Natural killer cell treated with Interleukin-12 subunit alpha and Interleukin-12 subunit beta and Interleukin-15 and Interleukin-18, amount 100 ng/mL, for 72 hours (primary cell): ENCODE measurements around the gene SOHLH1. TPM values are rescaled to one million over a fixed set of nuclear protein-coding genes. Genes with fewer than 3 reads are reported as not detected.
A peak's percentile ranks its signal among the peaks of the same experiment; 100 is the strongest.

ENCODE experiments used
- ATAC-seq, 2 donors: fragments of 150-1000 bp; cut with Tn5 transposase in 1 of 2; sonication (Bioruptor Pico), chemical (Tn5 transposase) in 1 of 2; 2 replicates each; pipeline ENCODE4 v1.10.0; 2021
- DNase-seq: peaks from one replicate; pipeline ENCODE4 v3.0.0; 2022; ENCODE audit warnings: low spot score
- H3K27ac Mint-ChIP-seq, 2 donors: 1 replicate in 1 of 2; 2 replicates in 1 of 2; pipeline ENCODE4 v1.8.0; 2022; ENCODE audit warnings: mixed read lengths in 2 of 2, mild to moderate bottlenecking in 1 of 2, moderate library complexity in 1 of 2
- H3K27me3 Mint-ChIP-seq, 2 donors: 1 replicate in 1 of 2; 2 replicates in 1 of 2; pipeline ENCODE4 v1.8.0; 2022; ENCODE audit warnings: mixed read lengths in 2 of 2
- H3K36me3 Mint-ChIP-seq: one replicate; pipeline ENCODE4 v1.8.0; 2022; ENCODE audit warnings: mixed read lengths
- H3K4me1 Mint-ChIP-seq, 2 donors: 1 replicate in 1 of 2; 2 replicates in 1 of 2; pipeline ENCODE4 v1.8.0; 2022; ENCODE audit warnings: low read depth in 2 of 2, mixed read lengths in 2 of 2, mild to moderate bottlenecking in 1 of 2
- H3K4me3 Mint-ChIP-seq: one replicate; pipeline ENCODE4 v1.8.0; 2022; ENCODE audit warnings: mixed read lengths
- H3K9me3 Mint-ChIP-seq: 2 replicates; pipeline ENCODE4 v1.8.0; 2022; ENCODE audit warnings: mixed read lengths
- total RNA-seq, 2 donors: library from RNA; stranded (reverse); gene quantifications; one replicate each; pipeline ENCODE4 v1.2.3, GENCODE V29; 2022

Gene SOHLH1
- total RNA-seq, 2 donors from 2014 or later = not detected

DNA sequence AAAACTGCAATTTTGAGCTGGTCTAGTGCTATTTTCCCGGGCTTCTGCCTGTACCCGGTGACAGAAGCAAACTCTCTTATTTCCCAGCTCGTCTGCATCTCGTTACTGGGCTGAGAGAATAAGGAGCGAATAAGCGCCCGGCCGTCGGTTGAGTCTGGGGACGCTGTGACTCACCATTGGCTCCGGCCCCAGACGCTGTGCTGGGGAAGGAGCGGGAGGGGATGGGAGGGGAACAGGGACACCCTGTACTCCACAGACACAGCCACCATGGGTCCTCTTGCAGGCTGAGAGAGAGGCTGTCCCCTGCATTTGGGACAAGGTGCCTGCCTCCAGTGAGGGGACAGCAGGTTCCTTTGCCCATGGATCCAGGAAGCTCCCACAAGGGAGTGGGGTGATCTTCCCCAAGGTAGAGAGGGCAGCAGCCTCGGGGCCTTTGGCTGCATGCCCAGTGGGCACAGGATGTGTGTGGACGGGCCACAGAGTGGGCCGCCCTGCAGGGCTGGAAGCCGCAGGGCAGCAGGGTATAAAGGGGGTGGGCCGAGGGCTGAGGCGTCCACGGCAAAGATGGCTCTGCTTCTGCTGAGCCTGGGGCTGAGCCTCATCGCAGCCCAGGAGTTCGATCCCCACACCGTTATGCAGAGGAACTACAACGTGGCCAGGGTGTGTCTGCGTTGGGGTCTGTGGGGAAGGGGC lies 36.4 kb downstream of the SOHLH1 start, which contains the start of gene LCN9:
Gene LCN9, plus strand, starts transcription at position 552 of the 693 bp plus-strand sequence. Its CDS starts 13 bp downstream, at position 565.
- ATAC-seq (no peak), DNase-seq (no peak)
- H3K4me1 Mint-ChIP-seq = no peaks in the 10 kb centered on the region
- H3K4me3 Mint-ChIP-seq = no peak within 1 kb of the TSS
- no peak within 1 kb of the TSS for H3K27ac Mint-ChIP-seq
- no peaks in the 10 kb centered on the region for H3K9me3 Mint-ChIP-seq
- H3K27me3 Mint-ChIP-seq = peaks cover 0 to 2% of the 10 kb centered on the region in 2 donors
- H3K36me3 Mint-ChIP-seq = no peaks in the 10 kb centered on the region

DNA sequence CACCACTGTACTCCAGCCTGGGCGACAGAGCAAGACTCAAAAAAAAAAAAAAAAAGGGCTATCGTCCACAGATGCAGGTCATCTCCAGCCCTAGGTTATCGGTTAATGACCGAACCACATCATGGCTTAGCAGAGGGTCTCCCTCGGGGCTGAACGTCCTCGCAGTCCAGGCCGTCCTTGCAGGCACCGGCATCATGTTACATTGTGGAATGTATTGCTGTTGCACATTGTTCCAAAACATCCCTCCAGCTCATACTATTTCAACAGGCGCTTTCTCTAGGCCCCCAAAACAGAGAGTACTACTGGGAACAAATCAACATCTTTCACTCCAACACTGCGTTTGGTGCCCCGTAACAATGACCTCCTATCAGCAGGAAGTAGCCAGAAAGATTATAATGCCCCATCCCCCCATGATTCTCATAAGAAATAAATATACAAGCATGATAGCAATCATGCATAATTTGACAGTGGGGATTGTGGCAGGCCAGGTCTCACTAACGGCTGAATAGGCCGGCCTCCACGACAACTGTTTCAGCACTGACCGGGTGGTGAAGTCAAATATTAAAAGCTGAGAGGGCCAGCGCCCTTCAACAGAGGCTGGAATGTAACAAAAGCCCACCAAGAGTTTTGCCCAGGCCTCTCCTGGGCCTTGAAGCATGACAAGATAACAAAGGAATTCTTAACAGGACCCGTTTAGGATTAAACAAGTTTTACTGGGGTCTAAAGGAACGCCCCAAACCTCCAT lies 37.3 kb downstream of the SOHLH1 start:
- DNase-seq (no peak), ATAC-seq (no peak)
- H3K36me3 Mint-ChIP-seq = no peaks in the 10 kb centered on the region
- H3K4me1 Mint-ChIP-seq = no peaks in the 10 kb centered on the region
- no peak overlapping the region for H3K27ac Mint-ChIP-seq
- no peak overlapping the region for H3K4me3 Mint-ChIP-seq
- H3K27me3 Mint-ChIP-seq = peaks cover 0 to 2% of the 10 kb centered on the region in 2 donors
- H3K9me3 Mint-ChIP-seq = no peaks in the 10 kb centered on the region

DNA sequence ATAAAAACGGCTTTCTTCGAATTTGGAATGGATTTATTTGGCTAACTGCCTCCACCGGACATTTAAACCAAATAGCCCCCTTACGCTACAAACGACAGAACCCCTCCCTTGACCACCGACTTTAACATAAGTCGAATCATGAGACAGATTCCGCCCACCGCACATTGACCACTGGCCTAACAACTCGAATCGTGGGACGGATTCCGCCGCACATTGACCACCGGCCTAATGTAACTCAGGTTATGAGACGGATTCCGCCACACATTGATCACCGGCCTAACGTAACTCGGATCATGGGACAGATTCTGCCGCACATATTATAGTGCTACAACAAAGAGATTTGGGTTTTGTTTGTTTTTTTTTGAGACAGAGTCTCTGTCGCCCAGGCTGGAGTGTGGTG lies 38.9 kb downstream of the SOHLH1 start:
- DNase-seq = no peak
- Mint-ChIP-seq H3K4me3 (no peak overlapping the region), H3K36me3 (no peaks in the 10 kb centered on the region), H3K9me3 (no peaks in the 10 kb centered on the region), H3K4me1 (no peaks in the 10 kb centered on the region), H3K27ac (no peak overlapping the region), H3K27me3 (peaks cover 0 to 2% of the 10 kb centered on the region in 2 donors)
- no peak for ATAC-seq

DNA sequence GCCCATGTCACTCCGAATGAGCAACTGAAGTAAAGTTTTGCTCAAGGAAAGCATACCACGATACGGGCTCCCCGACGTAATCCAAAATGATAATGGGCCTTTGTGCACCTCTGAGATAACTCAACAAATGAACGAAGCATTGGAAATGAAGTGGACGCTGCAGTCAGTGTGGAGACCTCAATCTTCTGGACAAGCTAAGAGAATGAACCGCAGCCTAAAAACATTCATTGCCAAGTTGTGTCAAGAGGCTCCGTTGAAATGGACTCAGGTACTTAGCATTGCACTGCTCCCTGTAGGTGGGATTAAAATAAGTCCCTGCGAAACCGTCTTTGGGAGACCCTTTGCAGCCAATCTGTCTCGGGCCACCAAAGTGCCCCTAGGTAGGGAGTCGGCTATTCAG lies 40.0 kb downstream of the SOHLH1 start:
- Mint-ChIP-seq H3K27ac (no peak overlapping the region), H3K9me3 (no peaks in the 10 kb centered on the region), H3K4me3 (no peak overlapping the region), H3K36me3 (no peaks in the 10 kb centered on the region), H3K27me3 (peaks cover 0 to 5% of the 10 kb centered on the region in 2 donors), H3K4me1 (no peaks in the 10 kb centered on the region)
- no peak for ATAC-seq
- DNase-seq = no peak

DNA sequence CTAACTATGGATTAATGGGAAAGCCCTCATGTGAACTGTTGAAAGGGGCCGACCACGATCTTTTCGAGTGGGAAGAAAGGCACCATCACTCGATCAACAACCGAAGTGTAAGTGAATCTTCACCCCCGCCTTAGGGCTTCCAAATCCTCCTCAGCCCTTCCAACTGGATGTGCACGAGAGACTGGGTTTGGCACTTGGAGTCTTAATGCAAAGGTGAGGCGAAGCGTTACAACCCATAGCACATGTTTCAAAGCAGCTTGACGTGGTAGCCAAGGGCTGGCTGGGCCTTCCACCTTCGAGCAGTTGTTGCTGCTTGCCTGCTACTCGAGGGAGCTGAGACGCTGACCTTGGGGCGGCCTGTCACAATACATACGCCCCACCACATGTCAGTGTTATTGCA lies 41.9 kb downstream of the SOHLH1 start:
- ATAC-seq (no peak), DNase-seq (no peak)
- no peaks in the 10 kb centered on the region for H3K4me1 Mint-ChIP-seq
- H3K9me3 Mint-ChIP-seq = no peaks in the 10 kb centered on the region
- no peaks in the 10 kb centered on the region for H3K36me3 Mint-ChIP-seq
- peaks cover 0 to 5% of the 10 kb centered on the region in 2 donors for H3K27me3 Mint-ChIP-seq
- no peak overlapping the region for H3K4me3 Mint-ChIP-seq
- no peak overlapping the region for H3K27ac Mint-ChIP-seq

DNA sequence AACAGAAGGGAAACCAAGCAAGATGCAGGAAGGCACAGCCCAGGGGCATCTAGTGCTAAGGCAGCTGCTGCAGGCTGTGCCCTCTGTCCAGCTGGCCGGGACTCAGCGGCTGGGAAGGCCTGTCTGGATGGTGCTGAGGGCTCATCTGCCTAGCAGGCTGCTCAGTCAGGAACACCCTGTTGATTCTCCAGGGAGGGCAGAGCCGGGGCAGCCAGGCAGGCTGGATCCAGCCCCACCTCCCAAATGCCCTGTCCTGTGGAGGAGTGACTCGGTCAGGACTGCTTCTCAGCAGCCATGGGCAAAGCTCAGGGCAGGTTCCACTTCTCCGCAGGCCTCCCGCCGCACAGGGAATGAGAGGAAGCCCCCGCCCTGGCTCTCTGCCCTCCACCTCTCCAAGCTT lies 44.0 kb downstream of the SOHLH1 start:
- peaks cover 3% of the 10 kb centered on the region for H3K9me3 Mint-ChIP-seq
- ATAC-seq (peak; percentile 32 to 36), DNase-seq (no peak)
- H3K27me3 Mint-ChIP-seq = peaks cover 5 to 12% of the 10 kb centered on the region in 2 donors
- H3K4me3 Mint-ChIP-seq = no peak overlapping the region
- H3K36me3 Mint-ChIP-seq = peaks cover 2% of the 10 kb centered on the region
- H3K4me1 Mint-ChIP-seq = no peaks in the 10 kb centered on the region
- H3K27ac Mint-ChIP-seq = no peak overlapping the region

DNA sequence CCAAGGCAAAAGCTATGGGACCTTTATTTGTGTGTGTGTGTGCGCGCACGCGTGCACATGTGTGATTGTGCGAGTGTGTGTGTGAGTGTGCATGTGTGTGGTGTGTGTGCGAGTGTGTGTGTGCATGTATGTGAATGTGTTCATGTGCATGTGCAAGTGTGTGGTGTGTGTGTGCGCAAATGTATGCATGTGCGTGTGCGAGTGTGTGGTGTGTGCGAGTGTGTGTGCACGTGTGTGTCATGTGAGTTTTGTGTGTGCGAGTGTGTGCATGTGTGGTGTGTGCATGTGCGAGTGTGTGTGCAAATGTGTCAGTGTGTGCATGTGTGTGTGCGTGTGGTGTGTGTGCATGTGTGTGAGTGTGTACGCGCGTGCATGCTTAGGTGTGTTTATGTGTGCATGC lies 48.9 kb downstream of the SOHLH1 start:
- H3K4me1 Mint-ChIP-seq = no peaks in the 10 kb centered on the region
- H3K27ac Mint-ChIP-seq = no peak overlapping the region
- H3K27me3 Mint-ChIP-seq = peaks cover 11 to 20% of the 10 kb centered on the region in 2 donors
- H3K9me3 Mint-ChIP-seq = peaks cover 17% of the 10 kb centered on the region
- H3K36me3 Mint-ChIP-seq = peaks cover 22% of the 10 kb centered on the region
- DNase-seq (no peak), ATAC-seq (no peak)
- H3K4me3 Mint-ChIP-seq = no peak overlapping the region

DNA sequence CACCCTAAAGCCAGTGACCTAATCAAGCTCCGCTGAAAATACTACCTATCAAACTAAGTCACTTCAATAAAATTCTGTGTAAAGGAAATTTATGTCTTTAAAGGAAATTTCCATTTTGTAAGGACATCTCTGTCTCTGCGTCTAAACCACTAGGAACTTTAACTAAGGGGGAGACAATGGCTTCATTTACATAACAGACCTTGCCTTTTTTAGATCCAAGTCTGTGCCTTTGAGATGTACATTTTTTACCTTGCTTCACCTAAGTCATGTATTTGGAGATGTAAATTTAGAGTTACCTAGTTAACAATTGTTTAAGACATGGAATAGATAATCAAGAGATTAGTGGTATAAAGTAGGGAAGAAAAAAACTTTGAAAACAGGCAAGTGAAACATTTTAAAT lies 49.8 kb downstream of the SOHLH1 start:
- Mint-ChIP-seq H3K4me3 (no peak overlapping the region), H3K27me3 (peaks cover 9 to 20% of the 10 kb centered on the region in 2 donors), H3K36me3 (peaks cover 31% of the 10 kb centered on the region), H3K4me1 (no peaks in the 10 kb centered on the region), H3K27ac (no peak overlapping the region), H3K9me3 (peaks cover 26% of the 10 kb centered on the region)
- ATAC-seq (no peak), DNase-seq (no peak)

DNA sequence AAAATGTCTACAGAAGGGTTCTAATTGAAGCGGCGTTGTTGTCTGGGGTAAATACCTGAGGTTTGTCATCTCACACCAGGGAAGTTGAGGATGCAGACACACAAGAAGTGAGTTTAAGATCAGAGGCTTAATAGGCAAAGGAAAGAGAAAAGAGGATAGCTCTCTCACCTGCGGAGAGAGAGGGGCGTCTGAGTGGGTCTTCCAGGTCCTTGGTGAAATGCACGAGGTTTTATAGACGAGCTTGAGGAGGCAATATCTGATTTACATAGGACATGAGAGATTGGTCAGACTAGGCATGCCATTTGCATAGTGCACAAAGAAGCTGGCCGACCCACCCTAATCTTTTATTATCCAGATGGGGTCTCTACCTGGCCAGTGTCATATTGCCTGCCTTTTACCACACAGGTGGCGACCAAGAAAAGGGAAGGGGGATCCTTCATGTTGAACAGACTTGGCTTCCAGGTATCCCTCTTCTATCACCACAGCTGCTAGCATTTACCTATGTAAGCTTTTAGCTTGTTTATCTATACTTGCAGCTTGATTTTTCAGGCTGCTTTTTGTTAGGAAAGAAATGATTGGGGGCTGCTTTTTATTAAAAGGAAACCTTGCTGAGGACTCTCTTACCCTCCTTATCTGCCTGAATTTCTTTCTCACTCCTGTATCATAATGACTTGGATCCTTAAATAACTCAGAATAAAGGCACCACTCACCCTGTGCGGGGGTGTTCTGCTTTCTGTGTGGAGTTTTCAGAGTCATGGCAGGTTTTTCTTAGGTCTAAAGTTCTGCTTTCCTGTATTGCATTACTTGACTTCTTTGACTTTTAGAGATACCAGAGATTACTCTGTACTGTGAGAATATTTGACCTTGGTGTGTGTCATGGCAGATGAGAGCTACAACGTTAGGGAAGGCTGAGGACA lies 50.5 kb downstream of the SOHLH1 start:
- Mint-ChIP-seq H3K27ac (no peak overlapping the region), H3K9me3 (peaks cover 31% of the 10 kb centered on the region)
- ATAC-seq = no peak

DNA sequence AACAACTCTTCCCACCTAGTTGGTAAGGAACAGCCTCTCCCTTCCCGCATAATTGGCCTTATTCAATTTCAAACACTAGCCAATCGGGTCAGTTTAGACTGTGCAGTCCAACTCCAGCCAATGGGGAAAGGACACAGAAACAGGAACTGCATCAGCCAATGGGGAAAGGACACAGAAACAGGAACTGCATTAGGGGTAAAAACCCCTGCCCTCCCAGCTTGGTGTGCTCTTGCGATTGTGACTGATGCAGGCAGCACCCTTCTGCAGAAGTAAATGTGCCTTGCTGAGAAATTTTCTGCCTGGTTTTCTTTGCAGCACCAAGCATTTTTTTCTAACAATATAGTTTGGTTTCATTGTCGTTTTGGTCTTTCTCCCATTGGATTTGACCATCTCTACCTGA lies 51.4 kb downstream of the SOHLH1 start:
- H3K9me3 Mint-ChIP-seq = peaks cover 37% of the 10 kb centered on the region
- ATAC-seq = no peak

More for the DNA sequence above, 50.5 kb downstream of the SOHLH1 start:
- H3K27me3 Mint-ChIP-seq = peaks cover 11 to 21% of the 10 kb centered on the region in 2 donors
- peaks cover 32% of the 10 kb centered on the region for H3K36me3 Mint-ChIP-seq
- no peak overlapping the region for H3K4me3 Mint-ChIP-seq
- no peaks in the 10 kb centered on the region for H3K4me1 Mint-ChIP-seq
- no peak for DNase-seq

DNA sequence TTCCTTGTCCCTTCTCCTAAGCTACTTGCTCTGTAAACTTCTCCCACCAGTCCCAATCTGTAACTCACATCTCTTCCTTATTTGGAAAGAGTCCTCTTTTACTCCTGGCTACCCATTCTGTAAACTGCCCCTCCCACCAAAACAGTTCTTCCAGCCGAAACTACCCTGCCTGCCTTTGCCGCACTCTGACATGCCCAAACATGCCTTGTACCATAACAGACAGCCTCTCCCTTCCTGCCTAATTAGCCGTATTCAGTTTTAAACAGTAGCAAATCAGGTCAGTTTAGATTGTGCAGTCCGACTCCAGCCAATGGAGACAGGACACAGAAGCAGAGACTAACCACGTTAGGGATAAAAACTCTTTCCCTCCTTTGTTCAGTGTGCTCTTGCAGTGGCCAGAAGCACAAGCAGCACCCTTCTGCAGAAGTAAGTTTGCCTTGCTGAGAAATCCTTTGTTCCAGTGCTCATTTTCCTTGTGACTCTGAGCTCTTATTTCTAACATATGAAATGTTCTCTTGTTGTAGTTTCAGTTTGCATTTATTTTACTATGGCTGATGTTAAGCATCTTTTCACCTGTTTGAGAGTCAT lies 54.6 kb downstream of the SOHLH1 start:
- ATAC-seq = no peak
- Mint-ChIP-seq H3K27me3 (peaks cover 19 to 23% of the 10 kb centered on the region in 2 donors), H3K36me3 (peaks cover 26% of the 10 kb centered on the region), H3K4me3 (no peak overlapping the region), H3K27ac (no peak overlapping the region), H3K4me1 (no peaks in the 10 kb centered on the region), H3K9me3 (peaks cover 32% of the 10 kb centered on the region)
- DNase-seq = no peak

More for the DNA sequence above, 51.4 kb downstream of the SOHLH1 start:
- Mint-ChIP-seq H3K27ac (no peak overlapping the region), H3K4me3 (no peak overlapping the region), H3K4me1 (no peaks in the 10 kb centered on the region), H3K36me3 (peaks cover 32% of the 10 kb centered on the region), H3K27me3 (peaks cover 18 to 28% of the 10 kb centered on the region in 2 donors)
- no peak for DNase-seq
